Endodermal cell (in vitro differentiated cells): ENCODE measurements around the gene PPP2R2C. TPM values are rescaled to one million over a fixed set of nuclear protein-coding genes. Genes with fewer than 3 reads are reported as not detected.

Source experiments
- DNase-seq: peaks from one replicate; pipeline ENCODE4 v3.0.0-alpha.2; 2017
- H3K27ac ChIP-seq: 2 replicates; pipeline ENCODE4 v1.5.1; 2013; ENCODE audit warnings: mild to moderate bottlenecking, low read depth, low read length, moderate library complexity
- H3K27me3 ChIP-seq: 2 replicates; pipeline ENCODE4 v1.6.1; 2013; ENCODE audit warnings: mild to moderate bottlenecking, low read length, moderate library complexity; ENCODE audit not compliant: insufficient read depth, control insufficient read depth, poor library complexity, severe bottlenecking
- H3K36me3 ChIP-seq: 2 replicates; pipeline ENCODE4 v1.7.0; 2013; ENCODE audit warnings: mild to moderate bottlenecking, low read length, moderate library complexity; ENCODE audit not compliant: control insufficient read depth, insufficient read depth
- H3K4me1 ChIP-seq: one replicate; pipeline ENCODE4 v1.7.0; 2013; ENCODE audit warnings: low read length; ENCODE audit not compliant: control insufficient read depth, insufficient read depth
- H3K4me3 ChIP-seq: 2 replicates; pipeline ENCODE4 v1.5.1; 2013; ENCODE audit warnings: mild to moderate bottlenecking, low read length, moderate library complexity
- H3K9ac ChIP-seq: 2 replicates; pipeline ENCODE4 v1.6.1; 2013; ENCODE audit warnings: mild to moderate bottlenecking, low read length, moderate library complexity; ENCODE audit not compliant: poor library complexity, severe bottlenecking; ENCODE audit errors: extremely low read depth
- H3K9me3 ChIP-seq: 2 replicates; pipeline ENCODE4 v1.6.1; 2013; ENCODE audit warnings: mild to moderate bottlenecking, low read length, moderate library complexity; ENCODE audit not compliant: control insufficient read depth
- H3K27ac Mint-ChIP-seq: 2 replicates; pipeline ENCODE4 v1.8.0; 2020; ENCODE audit warnings: mixed read lengths
- H3K27me3 Mint-ChIP-seq: 2 replicates; pipeline ENCODE4 v1.8.0; 2021; ENCODE audit warnings: mild to moderate bottlenecking, mixed read lengths; ENCODE audit not compliant: insufficient read depth
- H3K36me3 Mint-ChIP-seq: 2 replicates; pipeline ENCODE4 v1.8.0; 2020; ENCODE audit warnings: low read depth, mixed read lengths
- H3K4me1 Mint-ChIP-seq: 2 replicates; pipeline ENCODE4 v1.8.0; 2020; ENCODE audit warnings: mixed read lengths
- H3K4me3 Mint-ChIP-seq: 2 replicates; pipeline ENCODE4 v1.8.0; 2020; ENCODE audit warnings: mild to moderate bottlenecking, moderate library complexity, mixed read lengths
- H3K9me3 Mint-ChIP-seq: 2 replicates; pipeline ENCODE4 v1.8.0; 2020; ENCODE audit warnings: mild to moderate bottlenecking, mixed read lengths
- WGBS, 2 experiments: methylation state at CpG; one replicate each; pipeline versions ENCODE4 v1.1.5 to v1.1.7; 2013; ENCODE audit warnings: missing lambda C conversion rate in 2 of 2, mixed read lengths in 1 of 2; ENCODE audit not compliant: insufficient coverage in 1 of 2, insufficient read length in 1 of 2; 5-methylcytosine and 5-hydroxymethylcytosine counted together
- total RNA-seq, 2 donors: library from RNA; stranded (reverse); fragmentation: NEBNext Ultra II Directional in 1 of 2; extraction: Animal tissue kit (Norgen Biotek cat#: 25700) in 1 of 2; gene quantifications; 2 replicates in 1 of 2; 3 replicates in 1 of 2; pipeline ENCODE4 v1.2.1, GENCODE V29; 2021
- TF ChIP-seq, protein P1 (sequence below): fragments of 200-600 bp; sonication (generic); conservative IDR thresholded peaks from 2 replicates; pipeline ENCODE4 v1.5.0; 2021; ENCODE audit warnings: antibody characterized with exemption, mild to moderate bottlenecking

The PPP2R2C gene
- total RNA-seq, 2 donors from 2014 or later: 4.4 to 19.2 TPM

DNA sequence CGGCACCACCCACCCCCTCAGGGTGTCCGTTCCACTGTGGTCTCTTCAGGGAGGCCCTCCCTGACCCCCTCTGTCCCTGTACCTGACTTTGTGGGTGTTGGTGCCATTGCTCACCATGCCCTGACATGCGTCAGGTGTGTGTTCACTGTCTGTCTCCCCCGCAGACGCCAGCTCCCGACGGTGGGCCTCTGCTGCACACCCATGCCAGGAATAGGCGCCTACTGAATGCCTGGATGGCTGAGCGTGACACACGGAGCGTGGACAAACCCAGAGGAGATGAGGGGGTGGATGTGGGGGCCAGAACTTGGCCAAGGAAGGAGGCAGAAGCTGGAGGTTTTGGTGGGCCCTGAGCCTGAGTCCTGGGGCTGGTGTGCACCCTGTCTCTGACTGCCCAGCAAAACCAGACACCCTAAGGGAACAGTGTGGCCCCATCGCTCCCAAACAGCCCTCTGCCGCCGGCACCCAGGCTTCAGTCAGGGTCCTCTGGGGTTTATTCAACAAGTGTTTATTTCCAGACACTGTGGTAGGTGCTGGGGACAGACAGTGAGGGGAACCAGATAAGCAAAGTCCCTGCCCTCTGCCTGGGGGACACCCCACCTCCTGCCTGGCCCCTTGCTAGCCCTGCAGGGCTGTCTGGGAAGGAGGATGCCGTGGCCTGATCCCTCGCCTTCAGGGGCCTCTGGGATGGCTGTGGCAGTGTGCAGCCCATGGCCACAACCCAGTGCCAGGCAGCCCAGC is 125.9 kb downstream of the PPP2R2C start:
- H3K4me1 Mint-ChIP-seq: no peaks in the 10 kb centered on the region
- H3K27ac Mint-ChIP-seq: peak overlapping the region; percentile 44
- DNase-seq: no peak
- H3K36me3 Mint-ChIP-seq: peaks cover 3% of the 10 kb centered on the region
- no peaks in the 10 kb centered on the region for H3K9me3 ChIP-seq
- WGBS, 2 experiments: 93 to 100% methylated on average over 6 to 16 of the region's 16 CpGs
- no peaks in the 10 kb centered on the region for H3K27me3 Mint-ChIP-seq
- no peak overlapping the region for H3K27ac ChIP-seq
- H3K27me3 ChIP-seq: no peaks in the 10 kb centered on the region
- H3K36me3 ChIP-seq: no peaks in the 10 kb centered on the region
- H3K4me3 ChIP-seq: no peak overlapping the region
- no peaks in the 10 kb centered on the region for H3K9me3 Mint-ChIP-seq
- H3K9ac ChIP-seq: no peak overlapping the region
- H3K4me3 Mint-ChIP-seq: no peak overlapping the region
- H3K4me1 ChIP-seq: no peaks in the 10 kb centered on the region
- TF ChIP-seq, protein P1, sequence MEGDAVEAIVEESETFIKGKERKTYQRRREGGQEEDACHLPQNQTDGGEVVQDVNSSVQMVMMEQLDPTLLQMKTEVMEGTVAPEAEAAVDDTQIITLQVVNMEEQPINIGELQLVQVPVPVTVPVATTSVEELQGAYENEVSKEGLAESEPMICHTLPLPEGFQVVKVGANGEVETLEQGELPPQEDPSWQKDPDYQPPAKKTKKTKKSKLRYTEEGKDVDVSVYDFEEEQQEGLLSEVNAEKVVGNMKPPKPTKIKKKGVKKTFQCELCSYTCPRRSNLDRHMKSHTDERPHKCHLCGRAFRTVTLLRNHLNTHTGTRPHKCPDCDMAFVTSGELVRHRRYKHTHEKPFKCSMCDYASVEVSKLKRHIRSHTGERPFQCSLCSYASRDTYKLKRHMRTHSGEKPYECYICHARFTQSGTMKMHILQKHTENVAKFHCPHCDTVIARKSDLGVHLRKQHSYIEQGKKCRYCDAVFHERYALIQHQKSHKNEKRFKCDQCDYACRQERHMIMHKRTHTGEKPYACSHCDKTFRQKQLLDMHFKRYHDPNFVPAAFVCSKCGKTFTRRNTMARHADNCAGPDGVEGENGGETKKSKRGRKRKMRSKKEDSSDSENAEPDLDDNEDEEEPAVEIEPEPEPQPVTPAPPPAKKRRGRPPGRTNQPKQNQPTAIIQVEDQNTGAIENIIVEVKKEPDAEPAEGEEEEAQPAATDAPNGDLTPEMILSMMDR: no peak

DNA sequence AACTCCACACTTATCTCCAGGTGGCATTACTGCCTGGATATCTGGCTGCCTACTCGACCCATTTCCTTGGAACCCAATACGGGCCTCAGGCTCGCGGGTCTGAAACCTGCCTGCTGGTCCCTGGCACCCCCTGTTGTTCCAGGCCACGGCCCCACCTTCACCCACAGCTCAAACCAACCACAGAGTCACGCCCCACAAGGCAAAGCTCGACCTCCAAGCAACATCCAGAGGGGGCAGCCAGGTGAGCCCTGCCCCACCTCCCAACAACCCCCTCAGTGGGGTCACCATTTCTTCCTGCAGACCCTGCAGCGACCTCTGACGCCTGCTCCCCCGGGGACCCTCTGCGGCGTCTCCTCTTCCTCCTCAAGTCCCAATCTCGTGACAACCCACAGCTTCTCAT is 126.5 kb downstream of the PPP2R2C start:
- H3K27me3 Mint-ChIP-seq: no peaks in the 10 kb centered on the region
- H3K9me3 ChIP-seq: no peaks in the 10 kb centered on the region
- H3K27ac ChIP-seq: no peak overlapping the region
- H3K36me3 ChIP-seq: no peaks in the 10 kb centered on the region
- no peaks in the 10 kb centered on the region for H3K27me3 ChIP-seq
- H3K9me3 Mint-ChIP-seq: no peaks in the 10 kb centered on the region
- H3K4me1 Mint-ChIP-seq: no peaks in the 10 kb centered on the region
- H3K4me3 Mint-ChIP-seq: no peak overlapping the region
- TF ChIP-seq, protein P1: no peak
- H3K4me3 ChIP-seq: no peak overlapping the region
- WGBS, 2 experiments: 89 to 94% methylated on average over 7 to 13 of the region's 13 CpGs
- no peaks in the 10 kb centered on the region for H3K4me1 ChIP-seq
- peaks cover 3% of the 10 kb centered on the region for H3K36me3 Mint-ChIP-seq
- peak overlapping the region; percentile 44 for H3K27ac Mint-ChIP-seq
- no peak for DNase-seq
- H3K9ac ChIP-seq: no peak overlapping the region

DNA sequence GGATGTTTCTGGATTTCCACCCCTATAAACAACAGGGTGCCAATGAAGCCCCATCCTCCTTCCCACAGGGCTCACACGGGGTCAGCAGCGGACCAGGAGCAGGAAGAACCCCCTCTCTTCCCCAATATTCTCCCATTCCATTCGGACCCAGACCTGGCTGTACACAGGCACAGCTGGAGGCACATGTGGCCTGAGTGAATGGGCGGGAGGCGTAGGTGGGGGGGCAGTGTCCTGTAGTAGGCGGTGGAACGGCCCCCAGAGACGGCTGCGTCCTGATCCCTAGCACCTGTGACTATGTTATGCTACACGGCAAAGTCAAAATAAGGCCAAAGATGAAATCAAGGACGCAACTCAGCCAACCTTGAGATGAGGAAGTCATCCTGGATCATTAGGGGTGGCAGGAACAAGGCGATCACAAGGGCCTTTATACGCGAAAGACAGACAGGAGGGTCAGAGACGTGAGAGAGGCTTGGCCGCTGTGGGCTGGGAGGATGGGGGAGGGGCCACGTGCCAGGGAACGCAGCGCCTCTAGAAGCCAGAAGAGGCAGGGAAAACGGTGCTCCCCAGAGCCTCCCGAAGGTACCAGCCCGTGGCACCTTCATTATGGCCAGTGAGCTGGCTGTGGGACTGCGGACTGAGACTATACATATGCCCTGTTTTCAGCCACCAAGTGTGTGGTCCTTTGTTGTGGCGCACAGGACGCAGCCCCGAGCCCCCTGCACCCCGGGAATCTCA is 127.2 kb downstream of the PPP2R2C start:
- Mint-ChIP-seq H3K4me3 (no peak overlapping the region), H3K27ac (no peak overlapping the region), H3K4me1 (no peaks in the 10 kb centered on the region), H3K27me3 (no peaks in the 10 kb centered on the region), H3K9me3 (no peaks in the 10 kb centered on the region), H3K36me3 (peaks cover 3% of the 10 kb centered on the region)
- WGBS, 2 experiments: 86 to 87% methylated on average over 23 to 27 of the region's 27 CpGs
- TF ChIP-seq, protein P1: no peak
- no peak overlapping the region for H3K27ac ChIP-seq
- no peak overlapping the region for H3K9ac ChIP-seq
- H3K36me3 ChIP-seq: no peaks in the 10 kb centered on the region
- H3K9me3 ChIP-seq: no peaks in the 10 kb centered on the region
- H3K4me1 ChIP-seq: no peaks in the 10 kb centered on the region
- H3K27me3 ChIP-seq: no peaks in the 10 kb centered on the region
- no peak for DNase-seq
- H3K4me3 ChIP-seq: no peak overlapping the region
